SK-N-SH (cell line): ENCODE results near the gene PIK3R5. TPM values are rescaled to one million over a fixed set of nuclear protein-coding genes. Genes with fewer than 3 reads are reported as not detected.

ENCODE experiments used
- CTCF ChIA-PET: fragments of 300-600, 350-600 bp; formaldehyde crosslinking; extraction: SDS; loops from one replicate; lab custom pipeline; 2021; lab: Yijun Ruan, JAX
- POLR2A ChIA-PET: fragments of 350-600 bp; sonication (Branson Sonifier 250); formaldehyde crosslinking; extraction: SDS; loops from one replicate; lab custom pipeline; 2020; ENCODE audit warnings: antibody characterized with exemption, inconsistent platforms; lab: Yijun Ruan, JAX
- DNase-seq: peaks from one replicate; pipeline ENCODE4 v3.0.0; 2012
- H2AFZ ChIP-seq: fragments of 200-600 bp; sonication (generic); 2 replicates; pipeline ENCODE4 v1.8.1; 2016; ENCODE audit warnings: antibody characterized with exemption, mild to moderate bottlenecking, low read depth
- H3F3A ChIP-seq: fragments of 200-600 bp; sonication (generic); replicated peaks from 2 replicates; pipeline ENCODE3; 2016; ENCODE audit warnings: antibody characterized with exemption, mild to moderate bottlenecking; ENCODE audit not compliant: insufficient read depth
- H3K27ac ChIP-seq, 2 experiments: fragments of 200-500 bp in 1 of 2; fragments of 200-600 bp in 1 of 2; sonication (Bioruptor generic) in 1 of 2; sonication (generic), shearing (Covaris generic) in 1 of 2; 2 replicates each; pipeline versions ENCODE4 v1.5.1 to v1.6.1; 2014 to 2016; ENCODE audit warnings: low read depth in 2 of 2, inconsistent platforms in 1 of 2, low read length in 1 of 2, mild to moderate bottlenecking in 1 of 2, mixed read lengths in 1 of 2
- H3K27me3 ChIP-seq: fragments of 200-600 bp; sonication (generic), shearing (Covaris generic); 2 replicates; pipeline ENCODE4 v1.6.1; 2016; ENCODE audit warnings: mixed run types; ENCODE audit not compliant: insufficient read depth
- H3K36me3 ChIP-seq, 2 experiments: fragments of 200-500 bp in 1 of 2; fragments of 200-600 bp in 1 of 2; sonication (Bioruptor generic) in 1 of 2; sonication (generic) in 1 of 2; replicated peaks in 1 of 2; 2 replicates each; pipeline versions ENCODE3 to v1.5.1; 2014 to 2016; ENCODE audit warnings: low read length in 1 of 2, mild to moderate bottlenecking in 1 of 2; ENCODE audit not compliant: insufficient read depth in 2 of 2, control insufficient read depth in 1 of 2
- H3K4me1 ChIP-seq, 2 experiments: fragments of 200-500 bp in 1 of 2; fragments of 200-600 bp in 1 of 2; sonication (Bioruptor generic) in 1 of 2; sonication (generic), shearing (Covaris generic) in 1 of 2; 2 replicates each; pipeline versions ENCODE4 v1.5.1 to v1.6.1; 2014 to 2016; ENCODE audit warnings: low read depth in 1 of 2, low read length in 1 of 2, mixed run types in 1 of 2; ENCODE audit not compliant: insufficient read depth in 2 of 2, control insufficient read depth in 1 of 2
- H3K4me2 ChIP-seq: fragments of 200-600 bp; sonication (generic), shearing (Covaris generic); 2 replicates; pipeline ENCODE4 v1.6.1; 2017; ENCODE audit warnings: mixed run types
- H3K4me3 ChIP-seq, 2 experiments: fragments of 200-500 bp in 1 of 2; fragments of 200-600 bp in 1 of 2; sonication (Bioruptor generic) in 1 of 2; sonication (generic), shearing (Covaris generic) in 1 of 2; 2 replicates each; pipeline versions ENCODE4 v1.5.1 to v1.8.1; 2014 to 2016; ENCODE audit warnings: low read depth in 2 of 2, inconsistent platforms in 1 of 2, low read length in 1 of 2, mild to moderate bottlenecking in 1 of 2, mixed read lengths in 1 of 2, moderate library complexity in 1 of 2
- H3K79me2 ChIP-seq: fragments of 200-600 bp; sonication (generic); 2 replicates; pipeline ENCODE4 v1.8.1; 2017; ENCODE audit warnings: mild to moderate bottlenecking; ENCODE audit not compliant: insufficient read depth
- H3K9ac ChIP-seq: fragments of 200-600 bp; sonication (generic); 2 replicates; pipeline ENCODE4 v1.6.1; 2017; ENCODE audit warnings: mixed run types
- H3K9me2 ChIP-seq: fragments of 200-600 bp; sonication (generic); 2 replicates; pipeline ENCODE4 v1.6.1; 2017; ENCODE audit warnings: mixed run types
- H3K9me3 ChIP-seq: fragments of 200-600 bp; sonication (generic); 2 replicates; pipeline ENCODE4 v1.6.1; 2017; ENCODE audit warnings: mixed run types, mild to moderate bottlenecking, moderate library complexity
- H4K20me1 ChIP-seq: fragments of 200-600 bp; sonication (generic); 2 replicates; pipeline ENCODE4 v1.6.1; 2017; ENCODE audit warnings: mild to moderate bottlenecking, mixed run types; ENCODE audit not compliant: insufficient read depth
- ELF1 ChIP-seq: IDR thresholded peaks from 2 replicates; pipeline ENCODE4 v1.4.0; 2012
- FOSL2 ChIP-seq: IDR thresholded peaks from 2 replicates; pipeline ENCODE4 v1.4.0; 2012; ENCODE audit warnings: low read depth, mild to moderate bottlenecking, moderate library complexity, borderline replicate concordance
- FOXM1 ChIP-seq: IDR thresholded peaks from 2 replicates; pipeline ENCODE4 v1.4.0; 2012; ENCODE audit warnings: low read depth, mild to moderate bottlenecking
- GATA2 ChIP-seq: sonication (generic); formaldehyde crosslinking; IDR thresholded peaks from 2 replicates; pipeline ENCODE4 v1.5.0; 2020; ENCODE audit warnings: mild to moderate bottlenecking, missing genetic modification reagents
- MEF2A ChIP-seq: IDR thresholded peaks from 2 replicates; pipeline ENCODE4 v1.4.0; 2012; ENCODE audit warnings: low read depth, borderline replicate concordance
- MXI1 ChIP-seq: IDR thresholded peaks from 2 replicates; pipeline ENCODE4 v1.6.1; 2012; ENCODE audit warnings: mild to moderate bottlenecking, low read depth, low read length, improper control_type of control experiment
- NFIC ChIP-seq: IDR thresholded peaks from 2 replicates; pipeline ENCODE4 v1.4.0; 2012; ENCODE audit warnings: borderline replicate concordance
- POLR2AphosphoS5 ChIP-seq: IDR thresholded peaks from 2 replicates; pipeline ENCODE4 v1.6.1; 2012; ENCODE audit warnings: low read depth, low read length
- RFX5 ChIP-seq: IDR thresholded peaks from 2 replicates; pipeline ENCODE4 v1.6.1; 2012; ENCODE audit warnings: mild to moderate bottlenecking, improper control_type of control experiment, low read length
- RXRA ChIP-seq: IDR thresholded peaks from 2 replicates; pipeline ENCODE4 v1.4.0; 2012; ENCODE audit warnings: low read depth, mild to moderate bottlenecking, borderline replicate concordance
- USF1 ChIP-seq: IDR thresholded peaks from 2 replicates; pipeline ENCODE4 v1.4.0; 2012; ENCODE audit warnings: low read depth, borderline replicate concordance
- USF2 ChIP-seq: fragments of 150-350 bp; IDR thresholded peaks from 2 replicates; pipeline ENCODE4 v1.6.1; 2017; ENCODE audit warnings: antibody characterized with exemption, low read length, low read depth, borderline replicate concordance
- YY1 ChIP-seq: IDR thresholded peaks from 2 replicates; pipeline ENCODE4 v1.4.0; 2012; ENCODE audit warnings: low read depth, mild to moderate bottlenecking
- WGBS: methylation state at CpG from one replicate; pipeline ENCODE4 v1.1.6; 2017; ENCODE audit warnings: low lambda C conversion rate; 5-methylcytosine and 5-hydroxymethylcytosine counted together
- polyA plus RNA-seq, 3 experiments: library from polyadenylated mRNA; depleted of rRNA; stranded (reverse); fragments of >200 nt; gene quantifications; 2 replicates each; pipeline ENCODE4 v1.2.3, GENCODE V29; 2012
- TF ChIP-seq, protein P1 (sequence below): IDR thresholded peaks from 2 replicates; pipeline ENCODE4 v1.4.0; 2012; ENCODE audit warnings: low read depth, borderline replicate concordance
- TF ChIP-seq, protein P2 (sequence below): fragments of 200-600 bp; sonication (generic); IDR thresholded peaks from 2 replicates; pipeline ENCODE4 v1.6.1; 2017; ENCODE audit warnings: antibody characterized with exemption, mild to moderate bottlenecking, moderate library complexity

Gene PIK3R5
- polyA plus RNA-seq, 1 of the 3 experiments (the other 2 are of a cell fraction) = not detected

DNA sequence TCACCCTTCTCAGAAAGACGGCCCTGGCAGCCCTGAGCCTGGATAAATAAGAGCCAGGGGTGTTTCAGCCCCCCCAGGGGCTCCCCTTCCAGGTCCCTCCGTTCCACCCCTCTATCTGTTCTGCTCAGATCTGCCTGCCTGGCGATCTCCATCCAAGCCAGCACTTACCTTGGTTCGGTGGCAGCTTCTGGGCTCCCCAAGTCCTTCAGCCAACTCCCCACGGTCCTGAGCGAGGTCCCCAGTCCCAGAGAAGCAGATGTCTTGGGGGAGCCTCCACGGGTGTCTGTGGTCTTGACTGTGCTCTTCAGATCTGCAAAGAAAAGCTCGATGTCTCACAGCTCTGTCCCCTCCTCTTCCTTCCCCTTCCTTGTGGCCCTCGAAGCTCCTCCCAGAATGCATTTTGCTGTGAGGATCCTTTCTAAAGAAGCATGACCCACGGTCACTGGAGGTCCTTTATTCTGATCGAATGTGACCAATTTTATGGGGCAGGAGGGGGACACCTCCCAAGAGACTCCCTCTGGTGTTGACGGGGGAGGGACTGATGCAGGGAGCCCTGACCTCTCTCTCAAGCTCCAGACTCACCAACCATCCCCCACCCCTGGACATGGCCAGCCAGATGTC lies 98.0 kb downstream of the PIK3R5 start, which contains the start of gene PIK3R6 (continued):
- TF ChIP-seq, protein P1, sequence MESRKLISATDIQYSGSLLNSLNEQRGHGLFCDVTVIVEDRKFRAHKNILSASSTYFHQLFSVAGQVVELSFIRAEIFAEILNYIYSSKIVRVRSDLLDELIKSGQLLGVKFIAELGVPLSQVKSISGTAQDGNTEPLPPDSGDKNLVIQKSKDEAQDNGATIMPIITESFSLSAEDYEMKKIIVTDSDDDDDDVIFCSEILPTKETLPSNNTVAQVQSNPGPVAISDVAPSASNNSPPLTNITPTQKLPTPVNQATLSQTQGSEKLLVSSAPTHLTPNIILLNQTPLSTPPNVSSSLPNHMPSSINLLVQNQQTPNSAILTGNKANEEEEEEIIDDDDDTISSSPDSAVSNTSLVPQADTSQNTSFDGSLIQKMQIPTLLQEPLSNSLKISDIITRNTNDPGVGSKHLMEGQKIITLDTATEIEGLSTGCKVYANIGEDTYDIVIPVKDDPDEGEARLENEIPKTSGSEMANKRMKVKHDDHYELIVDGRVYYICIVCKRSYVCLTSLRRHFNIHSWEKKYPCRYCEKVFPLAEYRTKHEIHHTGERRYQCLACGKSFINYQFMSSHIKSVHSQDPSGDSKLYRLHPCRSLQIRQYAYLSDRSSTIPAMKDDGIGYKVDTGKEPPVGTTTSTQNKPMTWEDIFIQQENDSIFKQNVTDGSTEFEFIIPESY = no peak
- no peak for TF ChIP-seq NFIC
- TF ChIP-seq, protein P2, sequence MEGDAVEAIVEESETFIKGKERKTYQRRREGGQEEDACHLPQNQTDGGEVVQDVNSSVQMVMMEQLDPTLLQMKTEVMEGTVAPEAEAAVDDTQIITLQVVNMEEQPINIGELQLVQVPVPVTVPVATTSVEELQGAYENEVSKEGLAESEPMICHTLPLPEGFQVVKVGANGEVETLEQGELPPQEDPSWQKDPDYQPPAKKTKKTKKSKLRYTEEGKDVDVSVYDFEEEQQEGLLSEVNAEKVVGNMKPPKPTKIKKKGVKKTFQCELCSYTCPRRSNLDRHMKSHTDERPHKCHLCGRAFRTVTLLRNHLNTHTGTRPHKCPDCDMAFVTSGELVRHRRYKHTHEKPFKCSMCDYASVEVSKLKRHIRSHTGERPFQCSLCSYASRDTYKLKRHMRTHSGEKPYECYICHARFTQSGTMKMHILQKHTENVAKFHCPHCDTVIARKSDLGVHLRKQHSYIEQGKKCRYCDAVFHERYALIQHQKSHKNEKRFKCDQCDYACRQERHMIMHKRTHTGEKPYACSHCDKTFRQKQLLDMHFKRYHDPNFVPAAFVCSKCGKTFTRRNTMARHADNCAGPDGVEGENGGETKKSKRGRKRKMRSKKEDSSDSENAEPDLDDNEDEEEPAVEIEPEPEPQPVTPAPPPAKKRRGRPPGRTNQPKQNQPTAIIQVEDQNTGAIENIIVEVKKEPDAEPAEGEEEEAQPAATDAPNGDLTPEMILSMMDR = no peak
- no peak for TF ChIP-seq RXRA
- TF ChIP-seq USF1 = no peak
- TF ChIP-seq FOXM1 = no peak
- TF ChIP-seq GATA2 (CRISPR knock-in tag) = no peak
- TF ChIP-seq ELF1 = no peak
- TF ChIP-seq FOSL2 = no peak

GRCh38 chr17:8865811-8866210 lies 99.7 kb downstream of the PIK3R5 start:
- no peak overlapping the region for H3K4me2 ChIP-seq
- POLR2A ChIA-PET = no interaction called here
- peaks cover 72% of the 10 kb centered on the region for H3K27me3 ChIP-seq
- CTCF ChIA-PET = interaction anchor here (1.0 to 1.9 kb wide), 3 partner anchors 23 to 80 kb away, joined by 3 to 6 read pairs (median 3); no protein-coding TSS in a partner anchor
- no peak for DNase-seq
- WGBS = 31% methylated on average over 7 of the region's 7 CpGs
- H3K9me3 ChIP-seq = no peaks in the 10 kb centered on the region
- no peaks in the 10 kb centered on the region for H4K20me1 ChIP-seq
- no peak overlapping the region for H3K4me3 ChIP-seq
- H3K27ac ChIP-seq = no peak overlapping the region
- no peaks in the 10 kb centered on the region for H3K36me3 ChIP-seq
- TF ChIP-seq FOXM1 = no peak
- TF ChIP-seq USF2 = no peak
- TF ChIP-seq MEF2A = no peak
- no peak for TF ChIP-seq MXI1
- no peak for TF ChIP-seq RFX5
- TF ChIP-seq YY1 = no peak
- no peak for TF ChIP-seq POLR2AphosphoS5
- TF ChIP-seq GATA2 (CRISPR knock-in tag) = no peak
- no peak overlapping the region for H3K9ac ChIP-seq
- no peaks in the 10 kb centered on the region for H3K9me2 ChIP-seq
- no peaks in the 10 kb centered on the region for H3K4me1 ChIP-seq
- no peaks in the 10 kb centered on the region for H3K79me2 ChIP-seq
- H2AFZ ChIP-seq = no peak overlapping the region
- H3F3A ChIP-seq = no peaks in the 10 kb centered on the region
